ENCODE results near the gene DNAAF8. TPM values are rescaled to one million over a fixed set of nuclear protein-coding genes. Genes with fewer than 3 reads are reported as not detected.
A peak's percentile ranks its signal among the peaks of the same experiment; 100 is the strongest.

Gene DNAAF8
- total RNA-seq, 1 experiment from 2014 or later: 0.39 TPM

GRCh38 chr16:4699046-4699556 lies 35.2 kb upstream of the DNAAF8 start:
- Mint-ChIP-seq H3K27ac (0 out of 7 replicates have a peak overlapping the region, but pooled peaks of 1 of the 3 experiments have one; percentile 75), H3K36me3 (ENCODE audit: insufficient read depth in 1 of 3, low read depth in 3 of 3) (peaks cover 14 to 65% (median 48%) of the 10 kb centered on the region in 3 experiments; a peak in 6 of 7 replicates), H3K4me3 (no peak overlapping the region), H3K27me3 (ENCODE audit: low read depth) (no peaks in the 10 kb centered on the region; the same call in 1 of the 2 replicates), H3K4me1 (no peaks in the 10 kb centered on the region), H3K9me3 (no peaks in the 10 kb centered on the region)
- H3K27ac ChIP-seq (ENCODE audit: insufficient read length, low read depth, low read length): no peak overlapping the region
- H4K91ac ChIP-seq (ENCODE audit: insufficient read length, low read depth, low read length): no peak overlapping the region
- H2AK5ac ChIP-seq (ENCODE audit: insufficient read length, low read length): no peak overlapping the region
- no peak overlapping the region for H3K9ac ChIP-seq (ENCODE audit: extremely low read depth, insufficient read length, low read length)
- H4K20me1 ChIP-seq (ENCODE audit: control insufficient read depth, insufficient read depth, insufficient read length): no peaks in the 10 kb centered on the region
- H2AFZ ChIP-seq (ENCODE audit: low read length): no peak overlapping the region
- H3K18ac ChIP-seq (ENCODE audit: insufficient read length, low read depth, low read length): no peak overlapping the region
- H3K4ac ChIP-seq (ENCODE audit: low read depth, low read length): no peak overlapping the region
- H3K27me3 ChIP-seq (ENCODE audit: insufficient read depth, low read length): no peaks in the 10 kb centered on the region
- H3K9me3 ChIP-seq (ENCODE audit: control insufficient read depth, low read depth, low read length): no peaks in the 10 kb centered on the region
- no peak overlapping the region for H4K5ac ChIP-seq (ENCODE audit: insufficient read length, low read depth, low read length)
- no peak overlapping the region for H3K4me2 ChIP-seq (ENCODE audit: insufficient read depth, insufficient read length, low read length)
- H3T11ph ChIP-seq (ENCODE audit: low read length): no peak overlapping the region
- no peak overlapping the region for H3K56ac ChIP-seq (ENCODE audit: insufficient read length, low read depth, low read length)
- TF ChIP-seq CTCF (conservative IDR thresholded peaks at IDR 0.05): no peak
- H3K79me1 ChIP-seq (ENCODE audit: insufficient read depth, low read depth, low read length, poor library complexity, severe bottlenecking): no peaks in the 10 kb centered on the region
- no peaks in the 10 kb centered on the region for H3K4me1 ChIP-seq (ENCODE audit: insufficient read depth, low read length)
- H2BK120ac ChIP-seq (ENCODE audit: low read depth, low read length, poor library complexity, severe bottlenecking): no peak overlapping the region
- H2BK12ac ChIP-seq (ENCODE audit: insufficient read length, low read depth, low read length): no peak overlapping the region
- H2BK5ac ChIP-seq (ENCODE audit: insufficient read length, low read length): no peak overlapping the region
- no peak overlapping the region for H4K8ac ChIP-seq (replicated peaks; ENCODE audit: insufficient read length, low read depth, low read length)
- H3K79me2 ChIP-seq (ENCODE audit: insufficient read depth, low read length): no peaks in the 10 kb centered on the region
- no peak overlapping the region for H3K23ac ChIP-seq (ENCODE audit: insufficient read length, low read depth, low read length)
- no peak overlapping the region for H2BK20ac ChIP-seq (ENCODE audit: low read depth, low read length, poor library complexity, severe bottlenecking)
- DNase-seq: no peak
- no peak overlapping the region for H2BK15ac ChIP-seq (ENCODE audit: low read depth, low read length)
- H3K14ac ChIP-seq (ENCODE audit: insufficient read depth, low read length): no peak overlapping the region
- WGBS (ENCODE audit: extremely low coverage, insufficient read length, low lambda C conversion rate): no CpG with 5 or more reads among the region's 19 CpGs
- no peaks in the 10 kb centered on the region for H3K23me2 ChIP-seq (ENCODE audit: insufficient read length, low read depth, low read length, poor library complexity, severe bottlenecking)
